ENCODE data around the gene CCNK. TPM values are rescaled to one million over a fixed set of nuclear protein-coding genes. Genes with fewer than 3 reads are reported as not detected.

CCNK gene
- total and polyA plus RNA-seq, 2 experiments from 2014 or later: 20.9 TPM

- Histone ChIP-seq H3K9me3 (ENCODE audit: low read depth) (no peaks in the 10 kb centered on the region), H4K20me1 (ENCODE audit: insufficient read depth) (peaks cover 4% of the 10 kb centered on the region; the same call in 1 of the 2 replicates), H3K27me3 (replicated peaks; ENCODE audit: insufficient read depth) (no peaks in the 10 kb centered on the region), H2AFZ (no peak overlapping the region), H3K9ac (no peak overlapping the region), H3F3A (ENCODE audit: insufficient read depth) (no peaks in the 10 kb centered on the region), H3K79me2 (ENCODE audit: insufficient read depth) (peaks cover 83% of the 10 kb centered on the region), H3K4me2 (ENCODE audit: unreplicated experiment) (no peak overlapping the region), H3K9me2 (ENCODE audit: insufficient read depth) (no peaks in the 10 kb centered on the region), H3K27ac (no peak overlapping the region), H3K36me3 (ENCODE audit: low read depth) (peaks cover 69% of the 10 kb centered on the region), H3K4me1 (ENCODE audit: insufficient read depth) (no peaks in the 10 kb centered on the region), H3K4me3 (no peak overlapping the region)
- in situ Hi-C loops (cut with MboI): no loop called here
- TF ChIP-seq EZH2phosphoT487 (IDR thresholded peaks at IDR 0.05; ENCODE audit: insufficient read depth, low read depth): no peak
- no peak for TF ChIP-seq EZH2 (IDR thresholded peaks at IDR 0.05; ENCODE audit: insufficient read depth, poor library complexity, severe bottlenecking)
- DNase-seq: no peak
- WGBS, 2 experiments (ENCODE audit: low coverage in 1 of 2, low lambda C conversion rate in 2 of 2, missing lambda C conversion rate in 2 of 2): 79 to 88% methylated on average over 3 of the region's 3 CpGs
These were observed 16.7 kb downstream of the CCNK start for GRCh38 chr14:99497894-99498293.

DNA sequence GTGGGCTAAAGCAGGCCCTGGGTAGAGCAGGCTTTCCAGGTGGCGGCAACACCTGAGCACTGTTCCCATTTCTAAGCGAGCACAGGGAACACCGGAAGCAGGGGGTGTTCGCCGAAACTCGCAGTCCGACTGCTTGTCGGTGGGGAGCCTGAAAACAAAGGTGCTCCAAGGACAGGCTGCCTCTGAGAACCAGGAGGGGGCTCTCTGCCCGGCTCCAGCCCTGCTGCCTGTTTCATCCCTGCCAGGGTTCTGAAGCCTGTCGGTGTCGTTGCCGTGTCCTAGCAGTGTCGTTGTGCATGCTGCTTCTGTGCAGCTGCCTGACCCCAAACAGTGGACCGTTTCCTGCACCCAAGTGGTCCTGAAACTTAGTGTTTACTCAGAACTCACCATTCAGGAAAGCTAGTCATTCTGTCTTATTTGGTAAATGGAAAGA is 21.8 kb downstream of the CCNK start:
- Histone ChIP-seq H3K27ac (no peak overlapping the region), H3K4me2 (ENCODE audit: unreplicated experiment) (no peak overlapping the region), H4K20me1 (ENCODE audit: insufficient read depth) (no peaks in the 10 kb centered on the region), H3K4me1 (ENCODE audit: insufficient read depth) (no peaks in the 10 kb centered on the region), H3K36me3 (ENCODE audit: low read depth) (peaks cover 75% of the 10 kb centered on the region), H3F3A (ENCODE audit: insufficient read depth) (peaks cover 6% of the 10 kb centered on the region; the same call in 1 of the 2 replicates), H2AFZ (no peak overlapping the region), H3K9me3 (ENCODE audit: low read depth) (no peaks in the 10 kb centered on the region), H3K79me2 (ENCODE audit: insufficient read depth) (peaks cover 33% of the 10 kb centered on the region), H3K9me2 (ENCODE audit: insufficient read depth) (no peaks in the 10 kb centered on the region), H3K9ac (no peak overlapping the region), H3K4me3 (no peak overlapping the region), H3K27me3 (replicated peaks; ENCODE audit: insufficient read depth) (no peaks in the 10 kb centered on the region)
- in situ Hi-C loops (cut with MboI): no loop called here
- no peak for TF ChIP-seq EZH2 (IDR thresholded peaks at IDR 0.05; ENCODE audit: insufficient read depth, poor library complexity, severe bottlenecking)
- no peak for TF ChIP-seq EZH2phosphoT487 (IDR thresholded peaks at IDR 0.05; ENCODE audit: insufficient read depth, low read depth)
- WGBS, 2 experiments (ENCODE audit: low coverage in 1 of 2, low lambda C conversion rate in 2 of 2, missing lambda C conversion rate in 2 of 2): 87 to 90% methylated on average over 14 of the region's 14 CpGs
- no peak for DNase-seq

DNA sequence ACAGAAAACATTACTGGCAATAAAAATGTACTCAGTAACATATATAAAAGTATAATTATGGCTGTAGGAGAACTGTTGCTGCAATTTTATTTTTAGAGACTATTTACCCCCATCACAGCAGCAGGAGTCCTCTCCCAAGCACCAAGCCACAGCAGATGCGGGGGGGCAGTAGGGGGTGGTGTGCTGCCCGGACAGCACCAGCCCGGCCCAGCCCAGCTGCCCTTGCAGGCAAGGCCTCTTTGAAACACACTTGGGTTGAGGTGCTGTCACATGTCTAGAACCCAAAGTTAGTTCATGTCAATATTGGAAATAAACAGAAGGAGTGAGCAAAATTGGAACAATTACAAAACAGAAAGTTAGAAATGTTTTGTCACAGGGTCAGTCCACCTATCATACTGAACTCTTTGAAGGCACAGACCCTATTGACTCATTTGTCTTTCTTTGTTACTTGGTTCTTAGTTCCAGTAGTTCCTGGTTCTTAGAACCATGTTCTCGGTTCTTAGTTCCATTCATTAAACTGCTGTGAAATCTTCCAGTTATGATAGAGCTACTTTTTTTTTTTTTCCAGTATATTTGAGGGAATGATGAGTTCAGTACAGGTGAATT is 22.7 kb downstream of the CCNK start:
- no peaks in the 10 kb centered on the region for H3K27me3 ChIP-seq (replicated peaks; ENCODE audit: insufficient read depth)
- no peak overlapping the region for H3K9ac ChIP-seq
- 80 to 83% methylated on average over 4 of the region's 4 CpGs for WGBS, 2 experiments (ENCODE audit: low coverage in 1 of 2, low lambda C conversion rate in 2 of 2, missing lambda C conversion rate in 2 of 2)
- H4K20me1 ChIP-seq (ENCODE audit: insufficient read depth): no peaks in the 10 kb centered on the region
- peaks cover 23% of the 10 kb centered on the region for H3K79me2 ChIP-seq (ENCODE audit: insufficient read depth)
- in situ Hi-C loops (cut with MboI): no loop called here
- H3F3A ChIP-seq (ENCODE audit: insufficient read depth): peaks cover 6% of the 10 kb centered on the region; the same call in 1 of the 2 replicates
- H2AFZ ChIP-seq: no peak overlapping the region
- H3K9me2 ChIP-seq (ENCODE audit: insufficient read depth): no peaks in the 10 kb centered on the region
- no peaks in the 10 kb centered on the region for H3K9me3 ChIP-seq (ENCODE audit: low read depth)
- no peak for TF ChIP-seq EZH2 (IDR thresholded peaks at IDR 0.05; ENCODE audit: insufficient read depth, poor library complexity, severe bottlenecking)
- TF ChIP-seq EZH2phosphoT487 (IDR thresholded peaks at IDR 0.05; ENCODE audit: insufficient read depth, low read depth): no peak
- peaks cover 73% of the 10 kb centered on the region for H3K36me3 ChIP-seq (ENCODE audit: low read depth)
- H3K4me3 ChIP-seq: no peak overlapping the region
- H3K4me2 ChIP-seq (ENCODE audit: unreplicated experiment): no peak overlapping the region
- H3K4me1 ChIP-seq (ENCODE audit: insufficient read depth): no peaks in the 10 kb centered on the region
- DNase-seq: no peak
- H3K27ac ChIP-seq: no peak overlapping the region

- no peak overlapping the region for H3K4me3 ChIP-seq
- no peak overlapping the region for H3K9ac ChIP-seq
- H3F3A ChIP-seq (ENCODE audit: insufficient read depth): peaks cover 6% of the 10 kb centered on the region; the same call in 1 of the 2 replicates
- no peak for DNase-seq
- no peaks in the 10 kb centered on the region for H3K27me3 ChIP-seq (replicated peaks; ENCODE audit: insufficient read depth)
- H2AFZ ChIP-seq: no peak overlapping the region
- peaks cover 12% of the 10 kb centered on the region for H3K79me2 ChIP-seq (ENCODE audit: insufficient read depth)
- no peaks in the 10 kb centered on the region for H3K9me3 ChIP-seq (ENCODE audit: low read depth)
- H3K27ac ChIP-seq: no peak overlapping the region
- TF ChIP-seq EZH2 (IDR thresholded peaks at IDR 0.05; ENCODE audit: insufficient read depth, poor library complexity, severe bottlenecking): no peak
- TF ChIP-seq EZH2phosphoT487 (IDR thresholded peaks at IDR 0.05; ENCODE audit: insufficient read depth, low read depth): no peak
- in situ Hi-C loops (cut with MboI): no loop called here
- peaks cover 73% of the 10 kb centered on the region for H3K36me3 ChIP-seq (ENCODE audit: low read depth)
- H3K4me1 ChIP-seq (ENCODE audit: insufficient read depth): no peaks in the 10 kb centered on the region
- H4K20me1 ChIP-seq (ENCODE audit: insufficient read depth): no peaks in the 10 kb centered on the region
- 89 to 90% methylated on average over 5 of the region's 5 CpGs for WGBS, 2 experiments (ENCODE audit: low coverage in 1 of 2, low lambda C conversion rate in 2 of 2, missing lambda C conversion rate in 2 of 2)
- H3K9me2 ChIP-seq (ENCODE audit: insufficient read depth): no peaks in the 10 kb centered on the region
- no peak overlapping the region for H3K4me2 ChIP-seq (ENCODE audit: unreplicated experiment)
These were observed 23.9 kb downstream of the CCNK start for GRCh38 chr14:99505089-99505488.
